ENCODE data around the gene SPATA3.
"Not testable (repeated sequence)": the region's sequence is repeated elsewhere in the genome, so short reads cannot be mapped to it uniquely, and the experiment has no call there.

SPATA3 gene

DNA sequence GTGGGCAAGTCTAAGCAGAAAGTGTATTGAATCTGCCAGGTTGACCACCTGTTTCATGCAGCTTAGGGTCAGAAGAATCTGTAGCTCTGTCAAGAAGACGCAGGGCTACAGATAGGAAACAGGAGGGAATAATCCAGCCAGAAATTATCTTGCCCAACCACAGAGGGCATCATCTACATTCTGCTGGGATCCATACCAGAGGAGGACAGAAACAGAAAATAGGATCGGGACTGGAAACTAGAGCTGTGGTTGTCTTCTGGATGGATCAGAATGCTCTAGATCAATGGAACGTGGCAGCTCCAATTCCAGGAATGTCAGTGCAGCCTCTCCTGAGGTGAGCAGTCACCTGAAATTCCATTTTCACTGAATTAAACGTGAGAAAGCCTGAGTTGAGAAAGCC is 3.6 kb downstream of the SPATA3 start:
- DNase-seq: no peak

DNA sequence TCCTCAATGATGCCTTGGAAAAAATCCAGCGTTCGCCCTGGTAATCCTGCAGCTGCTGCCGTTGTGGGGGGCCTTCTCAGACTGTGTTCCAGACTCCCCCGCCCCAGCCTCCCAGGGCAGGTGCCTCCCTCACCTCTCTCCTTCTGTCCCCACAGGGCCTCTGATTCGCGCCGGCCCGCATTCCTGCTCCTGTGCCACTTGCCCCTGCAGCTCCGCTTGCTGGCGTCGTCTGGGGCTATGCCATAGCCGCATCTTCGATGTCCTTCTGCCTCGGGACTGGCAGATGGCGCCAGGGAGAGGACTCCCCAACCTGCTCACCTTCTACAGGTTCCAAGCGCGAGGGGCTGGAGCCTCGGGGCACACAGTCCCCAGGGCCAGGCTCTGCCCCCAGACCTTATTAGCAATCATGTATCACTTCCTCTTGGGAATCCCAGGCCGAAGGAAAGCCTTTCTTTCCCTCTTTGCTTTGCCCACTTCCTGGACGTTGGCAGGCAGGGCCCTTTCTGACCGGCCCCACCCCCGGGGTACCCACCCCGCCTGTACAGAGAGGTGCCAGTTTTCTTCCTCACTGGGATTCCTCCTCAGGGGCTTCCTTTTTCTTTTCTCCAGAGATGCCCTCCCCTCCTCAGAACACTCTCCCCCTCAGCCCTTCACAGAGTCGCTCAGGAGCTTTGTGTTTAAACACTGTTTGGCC is 4.4 kb downstream of the SPATA3 start:
- DNase-seq: no peak

GRCh38 chr2:231001036-231001435 is 5.1 kb downstream of the SPATA3 start:
- no peak for DNase-seq

- no peak for DNase-seq
Measured at GRCh38 chr2:231001921-231002320, 6.0 kb downstream of the SPATA3 start.

DNA sequence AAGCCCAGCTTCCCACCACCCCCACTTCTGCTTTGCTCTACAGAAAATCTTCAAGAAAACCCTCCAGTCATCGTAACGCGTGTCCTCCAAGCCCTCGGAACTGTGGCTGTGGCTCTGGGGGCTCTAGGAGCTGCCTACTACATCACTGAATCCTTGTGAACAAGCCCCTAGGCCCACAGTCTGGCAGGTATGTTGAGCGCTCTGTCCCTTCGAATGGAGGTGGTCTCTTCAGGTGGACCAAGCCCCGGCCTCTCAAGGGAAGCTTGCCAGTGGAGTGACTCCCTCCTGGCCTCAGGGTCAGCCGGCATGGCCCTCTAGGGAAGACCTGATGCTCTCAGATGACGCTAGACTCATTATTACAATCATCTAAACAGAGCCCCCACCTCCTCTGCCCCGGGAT is 6.7 kb downstream of the SPATA3 start:
- DNase-seq: no peak

DNA sequence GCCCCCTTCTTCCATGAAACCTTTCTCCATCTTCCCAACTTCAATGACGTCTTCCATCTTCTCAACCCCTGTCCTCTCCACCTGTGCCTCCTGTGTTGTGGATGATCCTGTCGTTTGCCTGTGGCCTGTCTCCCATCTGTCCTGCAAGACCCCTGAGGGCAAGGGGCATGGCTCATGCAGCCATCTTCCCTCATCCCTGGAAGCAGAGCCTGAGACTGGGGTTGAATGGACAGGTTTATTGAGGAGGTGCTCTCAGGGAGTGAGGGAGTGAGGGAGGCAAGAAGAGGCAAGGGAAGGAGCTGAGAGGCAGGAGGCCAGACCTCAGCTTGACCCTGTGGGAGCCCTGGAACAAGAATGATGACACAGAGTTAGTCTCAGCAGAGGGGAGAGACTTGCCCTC is 7.3 kb downstream of the SPATA3 start:
- no peak for DNase-seq

DNA sequence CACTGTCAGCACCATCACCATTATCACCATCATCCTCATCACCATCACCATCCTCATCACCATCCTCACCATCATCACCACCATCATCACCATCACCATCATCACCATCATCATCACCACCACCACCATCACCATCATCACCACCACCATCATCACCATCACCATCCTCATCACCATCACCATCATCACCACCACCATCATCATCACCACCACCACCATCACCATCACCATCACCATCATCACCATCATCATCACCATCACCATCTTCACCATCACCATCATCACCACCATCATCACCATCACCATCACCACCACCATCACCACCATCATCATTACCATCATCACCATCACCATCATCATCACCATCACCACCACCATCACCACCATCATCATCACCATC is 9.0 kb downstream of the SPATA3 start:
- DNase-seq: not testable (repeated sequence)

- no peak for DNase-seq
Measured at GRCh38 chr2:231007286-231008098, 11.6 kb downstream of the SPATA3 start.

DNA sequence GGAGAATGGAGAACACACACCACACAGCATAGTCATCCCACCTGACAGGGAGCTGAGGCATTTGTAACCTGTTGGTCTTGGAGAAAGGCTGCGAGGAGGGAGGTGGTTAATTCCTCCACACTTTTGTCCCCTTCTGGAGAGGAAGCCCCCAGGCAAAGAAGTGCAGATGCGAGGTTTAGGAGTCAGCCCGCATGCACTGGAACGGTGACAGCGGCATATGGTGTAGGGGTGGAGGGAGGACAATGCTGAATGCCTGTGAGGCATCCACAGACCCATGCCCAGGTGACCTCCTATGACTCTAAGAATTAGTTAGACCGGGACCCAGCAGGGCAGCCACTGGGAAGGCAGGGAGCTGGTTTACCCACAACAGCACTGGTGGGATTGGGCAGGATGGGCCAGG is 12.2 kb downstream of the SPATA3 start:
- DNase-seq: no peak

DNA sequence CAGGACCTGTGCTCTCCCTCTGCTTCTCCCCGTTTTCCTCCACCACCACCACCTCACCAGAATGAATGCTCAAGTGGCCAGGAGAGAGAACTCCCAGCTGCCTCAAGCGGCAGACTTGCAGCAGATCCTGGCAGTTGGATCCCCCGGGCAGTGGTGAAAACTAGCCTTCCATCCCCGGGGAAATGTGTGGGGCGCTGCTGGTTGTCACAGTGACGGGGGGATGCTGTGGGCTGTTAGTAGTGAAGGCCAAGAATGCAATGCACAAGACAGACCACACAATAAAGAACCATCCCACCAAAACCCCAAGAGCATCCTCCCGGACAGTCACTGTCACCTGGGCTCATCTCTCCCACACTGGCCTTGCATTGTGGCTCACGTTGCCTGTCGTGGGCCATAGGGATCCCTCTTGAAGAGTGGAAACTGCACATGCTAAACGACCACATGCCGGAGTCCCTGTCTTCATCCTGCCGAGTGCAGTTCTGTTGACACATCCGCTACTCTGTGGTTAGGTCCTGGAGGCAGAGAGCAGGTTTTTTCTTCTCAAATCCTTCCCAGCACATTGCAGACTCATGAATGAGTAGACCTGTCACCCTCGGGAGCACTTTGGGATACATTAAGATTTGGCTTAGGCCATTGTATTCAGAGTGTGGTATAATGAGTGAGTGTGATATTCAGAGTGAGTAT is 13.5 kb downstream of the SPATA3 start:
- no peak for DNase-seq

GRCh38 chr2:231010201-231010730 is 14.3 kb downstream of the SPATA3 start:
- DNase-seq: no peak

DNA sequence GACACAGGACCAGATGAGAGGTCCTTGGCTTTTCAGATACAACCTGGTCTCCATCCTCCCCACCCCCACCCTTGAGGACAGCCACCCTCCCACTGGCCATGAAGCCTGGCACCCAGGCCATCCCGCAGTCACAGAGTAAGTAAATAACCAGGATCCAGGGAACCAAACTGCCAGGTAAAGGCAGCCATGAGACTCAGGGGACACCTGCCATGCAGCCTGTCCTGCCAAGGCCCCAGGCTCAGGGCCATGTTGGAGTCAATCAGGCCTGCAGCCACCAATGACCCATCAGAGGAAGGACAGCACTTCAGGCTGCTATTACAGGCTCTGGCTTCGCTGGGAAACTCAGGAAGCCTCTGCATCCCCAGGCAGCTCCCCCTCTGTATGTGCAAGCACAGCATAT is 15.6 kb downstream of the SPATA3 start:
- no peak for DNase-seq

GRCh38 chr2:231012463-231012862 is 16.5 kb downstream of the SPATA3 start:
- DNase-seq: no peak

- no peak for DNase-seq
Measured at GRCh38 chr2:231013820-231014219, 17.9 kb downstream of the SPATA3 start.

DNA sequence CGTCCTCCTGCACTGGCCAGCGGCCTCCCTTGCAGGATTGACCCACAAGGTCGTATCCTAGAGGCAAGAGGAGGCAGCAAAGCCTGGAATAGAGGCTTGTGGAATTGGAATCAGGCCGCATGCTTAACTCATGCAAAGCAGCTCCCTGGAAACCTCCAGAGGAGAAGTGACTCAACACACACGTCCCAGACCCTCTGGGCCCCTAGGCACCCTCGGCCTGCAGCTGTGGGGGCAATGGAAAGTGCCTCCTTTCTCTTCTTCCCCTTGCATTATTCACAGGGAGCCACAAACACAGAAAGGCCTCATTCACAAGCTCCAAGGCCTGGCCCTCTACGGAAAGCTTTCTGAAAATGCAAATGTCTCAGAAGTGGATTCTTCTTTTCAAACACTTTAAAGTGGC is 19.6 kb downstream of the SPATA3 start:
- no peak for DNase-seq

- DNase-seq: no peak
Measured at GRCh38 chr2:231015926-231016325, 20.0 kb downstream of the SPATA3 start.

- DNase-seq: no peak
Measured at GRCh38 chr2:231016566-231017230, 20.8 kb downstream of the SPATA3 start.

- no peak for DNase-seq
Measured at GRCh38 chr2:231017231-231017598, 21.3 kb downstream of the SPATA3 start.

GRCh38 chr2:231018184-231018583 is 22.3 kb downstream of the SPATA3 start:
- no peak for DNase-seq

DNA sequence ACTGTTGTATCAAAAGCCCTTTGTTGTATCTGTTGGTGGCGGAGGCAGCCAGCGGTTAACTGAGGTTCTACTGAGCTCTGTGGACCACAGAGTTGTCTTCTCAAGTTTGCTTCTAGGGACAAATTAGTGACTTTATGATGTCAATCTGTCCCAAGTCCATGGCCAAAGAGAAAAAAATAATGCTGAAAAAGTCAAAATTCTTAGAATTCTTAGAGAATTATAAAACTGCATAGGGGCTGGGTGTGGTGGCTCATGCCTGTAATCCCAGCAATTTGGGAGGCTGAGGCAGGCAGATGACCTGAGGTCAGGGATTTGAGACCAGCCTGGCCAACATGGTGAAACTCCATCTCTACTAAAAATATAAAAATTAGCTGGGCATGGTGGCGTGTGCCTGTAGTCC is 29.1 kb downstream of the SPATA3 start:
- DNase-seq: not testable (repeated sequence)

GRCh38 chr2:231028889-231029288 is 33.0 kb downstream of the SPATA3 start:
- DNase-seq: no peak

- no peak for DNase-seq
Measured at GRCh38 chr2:231029563-231029962, 33.6 kb downstream of the SPATA3 start.

- DNase-seq: no peak
Measured at GRCh38 chr2:231030725-231031124, 34.8 kb downstream of the SPATA3 start.

All from activated CD4-positive, alpha-beta T cell treated with anti-CD3 and anti-CD28 coated beads for 1 hour (primary cell).